PC-3 (cell line): Measurements from ENCODE around the gene POLQ. TPM values are rescaled to one million over a fixed set of nuclear protein-coding genes. Genes with fewer than 3 reads are reported as not detected.

Source experiments
- ATAC-seq: fragments of 200-7000 bp; cut with Tn5 transposase; 2 replicates; pipeline ENCODE4 v1.9.1; 2020; ENCODE audit warnings: mild to moderate bottlenecking, moderate library complexity
- BruUV-seq: library from RNA; stranded (reverse); fragments of 400-500 nt; replicated peaks from 2 replicates; lab custom pipeline; 2021; lab: Mats Ljungman, UMichigan
- CTCF ChIA-PET: fragments of 300-600 bp; sonication (Branson Sonifier 250); formaldehyde crosslinking; loops from one replicate; lab custom pipeline; 2022; ENCODE audit warnings: antibody characterized with exemption; lab: Charles Lee
- POLR2A ChIA-PET: fragments of 300-600 bp; sonication (Branson Sonifier 250); formaldehyde crosslinking; loops from one replicate; lab custom pipeline; 2022; ENCODE audit warnings: antibody characterized with exemption; ENCODE audit not compliant: unreplicated experiment; lab: Charles Lee
- DNase-seq: peaks from one replicate; pipeline ENCODE4 v3.0.0-alpha.2; 2015
- H2AFZ ChIP-seq: fragments of 300-600 bp; sonication (generic); 2 replicates; pipeline ENCODE4 v1.6.0; 2016; ENCODE audit warnings: antibody characterized with exemption, low read length
- H3F3A ChIP-seq: fragments of 300-600 bp; sonication (generic); one replicate; pipeline ENCODE4 v1.6.0; 2017; ENCODE audit warnings: antibody characterized with exemption, low read length, control low read depth, mild to moderate bottlenecking; ENCODE audit not compliant: unreplicated experiment
- H3K27ac ChIP-seq: fragments of 300-600 bp; sonication (generic); 2 replicates; pipeline ENCODE4 v1.5.1; 2016; ENCODE audit warnings: mild to moderate bottlenecking, low read length
- H3K27me3 ChIP-seq: fragments of 300-600 bp; sonication (generic); 2 replicates; pipeline ENCODE4 v1.6.1; 2016; ENCODE audit warnings: low read length, mixed read lengths
- H3K36me3 ChIP-seq: fragments of 300-600 bp; sonication (generic); 2 replicates; pipeline ENCODE4 v1.6.1; 2016; ENCODE audit warnings: low read depth, mixed run types, low read length, mixed read lengths
- H3K4me1 ChIP-seq: fragments of 300-600 bp; sonication (generic); 2 replicates; pipeline ENCODE4 v1.5.1; 2016; ENCODE audit warnings: low read length; ENCODE audit not compliant: insufficient read depth
- H3K4me2 ChIP-seq: fragments of 300-600 bp; sonication (generic); 2 replicates; pipeline ENCODE4 v1.6.0; 2016; ENCODE audit warnings: low read length
- H3K4me3 ChIP-seq: fragments of 300-600 bp; sonication (generic); 2 replicates; pipeline ENCODE4 v1.5.1; 2016; ENCODE audit warnings: mild to moderate bottlenecking, low read length, mixed read lengths
- H3K79me2 ChIP-seq: fragments of 300-600 bp; sonication (generic); 2 replicates; pipeline ENCODE4 v1.6.1; 2017; ENCODE audit warnings: low read length, mixed read lengths
- H3K9ac ChIP-seq: fragments of 300-600 bp; sonication (generic); 2 replicates; pipeline ENCODE4 v1.6.0; 2016; ENCODE audit warnings: mild to moderate bottlenecking, low read length
- H3K9me2 ChIP-seq: fragments of 300-600 bp; sonication (generic); replicated peaks from 2 replicates; pipeline ENCODE4 v1.6.1; 2016; ENCODE audit warnings: mixed run types, low read length, mixed read lengths
- H3K9me3 ChIP-seq: fragments of 300-600 bp; sonication (generic); 2 replicates; pipeline ENCODE4 v1.6.1; 2016; ENCODE audit warnings: low read length, mixed read lengths
- H4K20me1 ChIP-seq: fragments of 300-600 bp; sonication (generic); 2 replicates; pipeline ENCODE4 v1.6.1; 2016; ENCODE audit warnings: low read length, mixed read lengths
- EZH2 ChIP-seq: fragments of 300-600 bp; sonication (generic); IDR thresholded peaks from one replicate; pipeline ENCODE4 v1.6.1; 2017; ENCODE audit warnings: antibody characterized with exemption, mild to moderate bottlenecking, low read length; ENCODE audit not compliant: unreplicated experiment
- EZH2phosphoT487 ChIP-seq: fragments of 300-600 bp; sonication (generic); IDR thresholded peaks from 2 replicates; pipeline ENCODE4 v1.6.1; 2018; ENCODE audit warnings: mild to moderate bottlenecking, antibody characterized with exemption, low read length, borderline replicate concordance
- intact Hi-C: fragments of 100-400 bp; cut with micrococcal nuclease; formaldehyde crosslinking; loops from 2 replicates; pipeline ENCODE4 v1.9.0; 2023
- total RNA-seq: library from RNA; depleted of rRNA; stranded (reverse); fragments of >200 nt; gene quantifications from 2 replicates; pipeline ENCODE4 v1.2.3, GENCODE V29; 2014
- TF ChIP-seq, protein P1 (sequence below): fragments of 300-600 bp; sonication (generic); conservative IDR thresholded peaks from 2 replicates; pipeline ENCODE4 v1.5.1; 2017; ENCODE audit warnings: antibody characterized with exemption, low read depth, mild to moderate bottlenecking, low read length

Gene POLQ
- total RNA-seq, 1 experiment from 2014 or later: 22.2 TPM

DNA sequence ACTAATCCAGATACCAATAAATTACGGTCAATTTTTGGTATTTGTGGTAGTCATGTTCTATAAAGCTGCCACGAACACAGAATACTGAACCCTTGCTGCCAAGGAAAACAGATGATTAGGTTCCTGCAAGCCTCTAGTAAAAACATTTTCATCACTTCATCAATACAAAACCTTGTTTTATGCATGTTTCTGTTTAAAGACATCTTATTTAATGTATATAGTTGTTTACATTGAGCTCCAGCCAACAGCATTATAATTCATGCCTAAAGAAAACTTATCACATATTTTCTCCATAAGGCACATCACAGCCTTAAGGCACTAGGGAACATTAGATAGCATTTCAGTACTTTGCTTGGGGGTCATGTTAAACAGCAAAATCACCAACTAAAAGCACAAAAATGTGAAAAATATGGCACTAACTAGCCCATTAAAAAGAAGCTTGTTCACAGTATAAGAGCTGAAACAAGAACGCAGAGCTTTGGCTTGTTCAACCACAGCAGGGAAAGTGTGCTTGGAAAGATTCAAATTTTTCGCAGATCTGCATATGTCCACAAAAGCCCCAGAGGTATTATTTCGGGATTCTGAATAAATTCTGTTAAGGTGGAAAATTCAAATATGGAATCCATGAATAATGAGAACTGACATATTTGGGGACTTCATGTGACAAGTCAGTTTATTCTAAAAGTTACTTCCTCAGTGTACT is 27.7 kb downstream of the POLQ start:
- H3K4me3 ChIP-seq: no peak overlapping the region
- no peak overlapping the region for H2AFZ ChIP-seq
- peaks cover 4% of the 10 kb centered on the region; the same call in 1 of the 2 replicates for H4K20me1 ChIP-seq
- H3K9me2 ChIP-seq: no peaks in the 10 kb centered on the region
- peaks cover 39% of the 10 kb centered on the region for H3K36me3 ChIP-seq
- TF ChIP-seq, protein P1, sequence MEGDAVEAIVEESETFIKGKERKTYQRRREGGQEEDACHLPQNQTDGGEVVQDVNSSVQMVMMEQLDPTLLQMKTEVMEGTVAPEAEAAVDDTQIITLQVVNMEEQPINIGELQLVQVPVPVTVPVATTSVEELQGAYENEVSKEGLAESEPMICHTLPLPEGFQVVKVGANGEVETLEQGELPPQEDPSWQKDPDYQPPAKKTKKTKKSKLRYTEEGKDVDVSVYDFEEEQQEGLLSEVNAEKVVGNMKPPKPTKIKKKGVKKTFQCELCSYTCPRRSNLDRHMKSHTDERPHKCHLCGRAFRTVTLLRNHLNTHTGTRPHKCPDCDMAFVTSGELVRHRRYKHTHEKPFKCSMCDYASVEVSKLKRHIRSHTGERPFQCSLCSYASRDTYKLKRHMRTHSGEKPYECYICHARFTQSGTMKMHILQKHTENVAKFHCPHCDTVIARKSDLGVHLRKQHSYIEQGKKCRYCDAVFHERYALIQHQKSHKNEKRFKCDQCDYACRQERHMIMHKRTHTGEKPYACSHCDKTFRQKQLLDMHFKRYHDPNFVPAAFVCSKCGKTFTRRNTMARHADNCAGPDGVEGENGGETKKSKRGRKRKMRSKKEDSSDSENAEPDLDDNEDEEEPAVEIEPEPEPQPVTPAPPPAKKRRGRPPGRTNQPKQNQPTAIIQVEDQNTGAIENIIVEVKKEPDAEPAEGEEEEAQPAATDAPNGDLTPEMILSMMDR: no peak
- TF ChIP-seq EZH2 (no peak), EZH2phosphoT487 (no peak)
- H3K27me3 ChIP-seq: no peaks in the 10 kb centered on the region
- H3K4me2 ChIP-seq: no peak overlapping the region
- no peaks in the 10 kb centered on the region for H3F3A ChIP-seq
- no peak overlapping the region for H3K27ac ChIP-seq
- no peaks in the 10 kb centered on the region for H3K9me3 ChIP-seq
- ChIA-PET POLR2A (no interaction called here), CTCF (no interaction called here)
- no peaks in the 10 kb centered on the region for H3K4me1 ChIP-seq
- no peak overlapping the region for H3K9ac ChIP-seq
- no TSS peak for BruUV-seq
- ATAC-seq (peak; percentile 70), DNase-seq (no peak)
- peaks cover 9% of the 10 kb centered on the region for H3K79me2 ChIP-seq
- intact Hi-C loops: no loop called here

DNA sequence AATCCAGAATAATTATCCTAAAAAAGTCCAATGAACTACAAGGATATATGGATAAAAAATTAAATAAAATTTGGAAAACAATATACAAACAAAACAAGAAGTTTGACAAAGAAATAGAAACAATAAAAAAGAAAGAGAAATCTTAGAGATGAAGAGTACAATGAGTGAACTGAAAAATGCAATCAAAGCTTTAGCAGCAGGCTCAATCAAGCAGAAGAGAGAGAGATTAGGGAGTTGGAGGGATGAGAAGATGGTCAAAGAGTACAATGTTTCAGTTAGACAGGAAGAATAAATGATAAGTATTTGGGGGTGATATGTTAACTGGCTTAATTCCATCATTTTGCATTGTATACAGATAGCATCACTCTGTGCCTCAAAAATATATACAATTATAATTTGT is 29.9 kb downstream of the POLQ start:
- Histone ChIP-seq H3K4me3 (no peak overlapping the region), H3K36me3 (peaks cover 47% of the 10 kb centered on the region), H2AFZ (no peak overlapping the region), H4K20me1 (peaks cover 4% of the 10 kb centered on the region; the same call in 1 of the 2 replicates), H3K9ac (no peak overlapping the region), H3K9me3 (no peaks in the 10 kb centered on the region), H3K79me2 (peaks cover 9% of the 10 kb centered on the region), H3K4me1 (no peaks in the 10 kb centered on the region), H3K27ac (no peak overlapping the region), H3K9me2 (no peaks in the 10 kb centered on the region), H3K4me2 (no peak overlapping the region), H3F3A (no peaks in the 10 kb centered on the region), H3K27me3 (no peaks in the 10 kb centered on the region)
- TF ChIP-seq EZH2: no peak
- no peak for TF ChIP-seq EZH2phosphoT487
- TF ChIP-seq, protein P1: no peak
- intact Hi-C loops: no loop called here
- POLR2A ChIA-PET: no interaction called here
- DNase-seq (no peak), ATAC-seq (no peak)
- CTCF ChIA-PET: no interaction called here
- no TSS peak for BruUV-seq

DNA sequence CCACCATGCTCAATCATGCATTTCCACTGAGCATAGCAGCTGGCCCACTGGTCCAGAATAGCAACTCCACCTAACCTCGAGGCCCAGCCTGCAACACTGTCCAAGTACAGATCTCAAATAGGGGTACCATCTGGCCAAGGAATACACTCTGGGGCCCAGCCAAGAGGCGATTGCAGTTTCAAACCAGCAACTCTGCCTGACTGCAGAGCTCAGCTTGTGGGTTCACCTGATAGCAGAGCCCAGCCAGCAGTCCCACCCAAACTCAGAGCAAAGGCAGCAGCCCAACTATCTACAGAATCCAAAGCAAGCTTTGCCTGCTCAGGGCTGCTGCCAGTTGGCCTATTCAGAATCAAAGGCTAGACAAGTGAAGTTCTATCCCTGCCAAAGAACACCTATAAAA is 30.5 kb downstream of the POLQ start:
- intact Hi-C loops: no loop called here
- POLR2A ChIA-PET: no interaction called here
- peaks cover 43% of the 10 kb centered on the region for H3K36me3 ChIP-seq
- no peak overlapping the region for H2AFZ ChIP-seq
- ATAC-seq (no peak), DNase-seq (no peak)
- BruUV-seq: no TSS peak
- peaks cover 9% of the 10 kb centered on the region for H3K79me2 ChIP-seq
- H3K4me1 ChIP-seq: no peaks in the 10 kb centered on the region
- H3K4me2 ChIP-seq: no peak overlapping the region
- no peaks in the 10 kb centered on the region for H3K9me2 ChIP-seq
- H3K27ac ChIP-seq: no peak overlapping the region
- TF ChIP-seq EZH2phosphoT487 (no peak), EZH2 (no peak)
- TF ChIP-seq, protein P1: no peak
- H3K27me3 ChIP-seq: no peaks in the 10 kb centered on the region
- no peak overlapping the region for H3K4me3 ChIP-seq
- H3K9me3 ChIP-seq: no peaks in the 10 kb centered on the region
- H3K9ac ChIP-seq: no peak overlapping the region
- peaks cover 4% of the 10 kb centered on the region; the same call in 1 of the 2 replicates for H4K20me1 ChIP-seq
- CTCF ChIA-PET: no interaction called here
- no peaks in the 10 kb centered on the region for H3F3A ChIP-seq
